ENCODE measurements around the gene CDH15. TPM values are rescaled to one million over a fixed set of nuclear protein-coding genes. Genes with fewer than 3 reads are reported as not detected.
A peak's percentile ranks its signal among the peaks of the same experiment; 100 is the strongest.

The CDH15 gene
- total and polyA plus RNA-seq, 2 of the 13 experiments (the other 11 are each of a cell fraction or from before 2014, with no cell fraction given): 0.74 to 2.2 TPM

- TF ChIP-seq AKNA (CRISPR knock-in tag; IDR thresholded peaks at IDR 0.05; ENCODE audit: borderline replicate concordance): no peak
- peak; percentile 73; the same call in 1 of the 2 replicates for TF ChIP-seq ZNF331 (CRISPR knock-in tag; IDR thresholded peaks at IDR 0.05)
- TF ChIP-seq PHF21A (CRISPR knock-in tag; IDR thresholded peaks at IDR 0.05): peak; percentile 23; the same call in 1 of the 2 replicates
- TF ChIP-seq ZNF646 (CRISPR knock-in tag; IDR thresholded peaks at IDR 0.05): no peak
- TF ChIP-seq ZNF567 (CRISPR knock-in tag; IDR thresholded peaks at IDR 0.05; ENCODE audit: borderline replicate concordance): peak; percentile 97
- no peak for TF ChIP-seq TRIM24 (CRISPR knock-in tag; IDR thresholded peaks at IDR 0.05)
- peak; percentile 77 for TF ChIP-seq ELF3 (CRISPR knock-in tag; IDR thresholded peaks at IDR 0.05)
- no peak for TF ChIP-seq KIAA2018 (CRISPR knock-in tag; IDR thresholded peaks at IDR 0.05; ENCODE audit: borderline replicate concordance)
These were observed 69.8 kb downstream of the CDH15 start (continued) for GRCh38 chr16:89241187-89242007.
